AG04449 (cell line): ENCODE data around the gene CCL28.
"Not testable (repeated sequence)": the region's sequence is repeated elsewhere in the genome, so short reads cannot be mapped to it uniquely, and the experiment has no call there.

Source experiments
- CTCF ChIA-PET: fragments of 350-600 bp; formaldehyde crosslinking; extraction: SDS; loops from one replicate; lab custom pipeline; 2021; ENCODE audit warnings: antibody characterized with exemption; lab: Yijun Ruan, JAX
- POLR2A ChIA-PET: fragments of 400-600, 350-600 bp; formaldehyde crosslinking; extraction: SDS; loops from one replicate; lab custom pipeline; 2020; ENCODE audit warnings: antibody characterized with exemption, inconsistent platforms; lab: Yijun Ruan, JAX
- DNase-seq: peaks from one replicate; pipeline ENCODE4 v3.0.0-alpha.2; 2010; ENCODE audit warnings: low read depth, low spot score
- H3K4me3 ChIP-seq: 2 replicates; pipeline ENCODE4 v1.5.1; 2011; ENCODE audit warnings: low read depth, mild to moderate bottlenecking, control low read depth, low read length
- CTCF ChIP-seq: IDR thresholded peaks from one replicate; pipeline ENCODE4 v1.5.1; 2011; ENCODE audit warnings: mild to moderate bottlenecking, moderate library complexity, low read length, control low read depth, inconsistent platforms; ENCODE audit not compliant: insufficient read depth; ENCODE audit errors: missing control alignments

CCL28 gene

GRCh38 chr5:43412156-43412555, at the start of gene CCL28:
TSS of gene CCL28 (minus strand) at chr5:43412391. CDS start at chr5:43412316, 75 bp downstream.
- TF ChIP-seq CTCF, result no peak
- DNase-seq, result no peak
- no peak within 1 kb of the TSS for H3K4me3 ChIP-seq
- ChIA-PET CTCF (interaction anchor here (0.9 to 2.3 kb wide), 4 partner anchors 13 to 72 kb away, joined by 3 to 7 read pairs (median 4); partner anchors contain the start of gene TMEM267), POLR2A (no interaction called here)

GRCh38 chr5:43461066-43461465, 48.9 kb upstream of the CCL28 start:
- no peak for TF ChIP-seq CTCF
- ChIA-PET CTCF (no interaction called here), POLR2A (no interaction called here)
- no peak for DNase-seq
- no peak overlapping the region for H3K4me3 ChIP-seq

GRCh38 chr5:43456556-43456955, 44.4 kb upstream of the CCL28 start:
- H3K4me3 ChIP-seq, result no peak overlapping the region
- ChIA-PET POLR2A (no interaction called here), CTCF (no interaction called here)
- no peak for DNase-seq
- no peak for TF ChIP-seq CTCF

- CTCF ChIA-PET, POLR2A ChIA-PET, H3K4me3 ChIP-seq, DNase-seq: not testable (repeated sequence)
Observed at GRCh38 chr5:43441575-43441974, 29.4 kb upstream of the CCL28 start.

GRCh38 chr5:43437062-43437660, 25.0 kb upstream of the CCL28 start:
- no peak for TF ChIP-seq CTCF
- CTCF ChIA-PET, result no interaction called here
- no peak for DNase-seq
- H3K4me3 ChIP-seq, result no peak overlapping the region
- POLR2A ChIA-PET, result no interaction called here

GRCh38 chr5:43433382-43433781, 21.2 kb upstream of the CCL28 start:
- no peak for DNase-seq
- CTCF ChIA-PET, result interaction anchor here (1.5 kb wide), 1 partner anchor 51 kb away, joined by 3 read pairs; the partner anchor contains the start of gene TMEM267

More at GRCh38 chr5:43433382-43433781, 21.2 kb upstream of the CCL28 start:
- POLR2A ChIA-PET, result no interaction called here
- no peak for TF ChIP-seq CTCF
- no peak overlapping the region for H3K4me3 ChIP-seq
